ENCODE results near the gene TBC1D4.

The TBC1D4 gene

DNA sequence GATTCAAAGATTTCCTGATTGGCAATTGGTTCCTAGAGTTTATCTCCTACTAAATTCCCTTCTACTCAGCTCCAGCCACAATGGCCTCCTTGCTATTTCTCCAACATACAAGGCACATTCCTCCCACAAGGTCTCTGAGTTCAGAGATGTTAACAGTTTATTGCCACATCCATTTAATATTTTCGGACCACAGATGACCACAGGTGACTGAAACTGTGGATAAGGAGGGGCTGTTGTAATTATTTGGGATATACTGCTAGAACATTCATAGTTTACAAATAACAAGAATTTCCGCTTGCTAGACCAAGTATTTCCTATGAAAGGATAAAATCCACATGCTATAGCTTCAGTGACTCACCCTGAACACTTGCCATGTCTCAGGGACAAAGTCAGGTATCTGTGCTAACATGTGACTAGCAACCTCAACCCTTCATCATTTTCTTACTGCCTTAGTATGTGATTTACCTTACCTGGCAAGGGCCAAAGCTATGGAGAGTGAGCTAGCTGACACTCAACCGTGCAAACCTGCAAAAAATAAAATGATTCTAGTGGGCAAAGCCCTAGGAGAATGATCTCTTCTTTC is 117.7 kb downstream of the TBC1D4 start:
- Histone ChIP-seq H4K20me1 (ENCODE audit: insufficient read depth, low read length, poor library complexity, severe bottlenecking) (peaks cover 3% of the 10 kb centered on the region), H3K27me3 (ENCODE audit: insufficient read depth, low read length, poor library complexity, severe bottlenecking) (no peaks in the 10 kb centered on the region), H3K4me2 (ENCODE audit: low read depth, low read length, poor library complexity, severe bottlenecking) (no peak overlapping the region), H3K9me3 (ENCODE audit: insufficient read depth, low read depth, low read length) (no peaks in the 10 kb centered on the region), H3K9ac (ENCODE audit: low read depth, low read length, poor library complexity, severe bottlenecking) (no peak overlapping the region), H3K4me3 (ENCODE audit: low read length, poor library complexity, severe bottlenecking) (no peak overlapping the region), H3K79me2 (ENCODE audit: insufficient read depth, low read length) (peaks cover 5% of the 10 kb centered on the region; the same call in 1 of the 2 replicates), H3F3A (ENCODE audit: low read depth) (no peaks in the 10 kb centered on the region), H3K9me2 (replicated peaks; ENCODE audit: low read depth, low read length) (no peaks in the 10 kb centered on the region), H3K36me3 (ENCODE audit: insufficient read depth, low read length) (no peaks in the 10 kb centered on the region), H2AFZ (ENCODE audit: low read length) (no peak overlapping the region), H3K4me1 (ENCODE audit: insufficient read depth, low read length, poor library complexity, severe bottlenecking) (peaks cover 4% of the 10 kb centered on the region)
- TF ChIP-seq, protein P1, sequence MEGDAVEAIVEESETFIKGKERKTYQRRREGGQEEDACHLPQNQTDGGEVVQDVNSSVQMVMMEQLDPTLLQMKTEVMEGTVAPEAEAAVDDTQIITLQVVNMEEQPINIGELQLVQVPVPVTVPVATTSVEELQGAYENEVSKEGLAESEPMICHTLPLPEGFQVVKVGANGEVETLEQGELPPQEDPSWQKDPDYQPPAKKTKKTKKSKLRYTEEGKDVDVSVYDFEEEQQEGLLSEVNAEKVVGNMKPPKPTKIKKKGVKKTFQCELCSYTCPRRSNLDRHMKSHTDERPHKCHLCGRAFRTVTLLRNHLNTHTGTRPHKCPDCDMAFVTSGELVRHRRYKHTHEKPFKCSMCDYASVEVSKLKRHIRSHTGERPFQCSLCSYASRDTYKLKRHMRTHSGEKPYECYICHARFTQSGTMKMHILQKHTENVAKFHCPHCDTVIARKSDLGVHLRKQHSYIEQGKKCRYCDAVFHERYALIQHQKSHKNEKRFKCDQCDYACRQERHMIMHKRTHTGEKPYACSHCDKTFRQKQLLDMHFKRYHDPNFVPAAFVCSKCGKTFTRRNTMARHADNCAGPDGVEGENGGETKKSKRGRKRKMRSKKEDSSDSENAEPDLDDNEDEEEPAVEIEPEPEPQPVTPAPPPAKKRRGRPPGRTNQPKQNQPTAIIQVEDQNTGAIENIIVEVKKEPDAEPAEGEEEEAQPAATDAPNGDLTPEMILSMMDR (conservative IDR thresholded peaks at IDR 0.05; ENCODE audit: low read length), result no peak
- TF ChIP-seq EZH2phosphoT487 (IDR thresholded peaks at IDR 0.05; ENCODE audit: borderline replicate concordance), result no peak

DNA sequence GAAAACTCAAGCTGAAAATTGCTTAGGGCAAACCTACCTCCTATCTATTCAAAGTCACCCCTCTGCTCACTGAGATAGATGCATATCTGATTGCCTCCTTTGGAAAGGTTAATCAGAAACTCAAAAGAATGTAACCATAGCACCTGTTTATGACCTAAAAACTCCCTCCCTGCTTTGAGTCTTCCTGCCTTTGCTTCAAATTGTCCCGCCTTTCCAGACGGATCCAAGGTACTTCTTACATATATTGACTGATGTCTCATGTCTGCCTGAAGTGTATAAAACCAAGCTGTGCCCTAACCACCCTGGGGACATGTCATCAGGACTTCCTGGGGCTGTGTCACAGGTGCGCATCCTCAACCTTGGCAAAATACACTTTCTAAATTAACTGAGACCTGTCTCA is 118.6 kb downstream of the TBC1D4 start:
- TF ChIP-seq, protein P1 (conservative IDR thresholded peaks at IDR 0.05; ENCODE audit: low read length), result no peak
- no peak for TF ChIP-seq EZH2phosphoT487 (IDR thresholded peaks at IDR 0.05; ENCODE audit: borderline replicate concordance)
- no peak overlapping the region for H3K4me2 ChIP-seq (ENCODE audit: low read depth, low read length, poor library complexity, severe bottlenecking)
- no peaks in the 10 kb centered on the region for H3F3A ChIP-seq (ENCODE audit: low read depth)

DNA sequence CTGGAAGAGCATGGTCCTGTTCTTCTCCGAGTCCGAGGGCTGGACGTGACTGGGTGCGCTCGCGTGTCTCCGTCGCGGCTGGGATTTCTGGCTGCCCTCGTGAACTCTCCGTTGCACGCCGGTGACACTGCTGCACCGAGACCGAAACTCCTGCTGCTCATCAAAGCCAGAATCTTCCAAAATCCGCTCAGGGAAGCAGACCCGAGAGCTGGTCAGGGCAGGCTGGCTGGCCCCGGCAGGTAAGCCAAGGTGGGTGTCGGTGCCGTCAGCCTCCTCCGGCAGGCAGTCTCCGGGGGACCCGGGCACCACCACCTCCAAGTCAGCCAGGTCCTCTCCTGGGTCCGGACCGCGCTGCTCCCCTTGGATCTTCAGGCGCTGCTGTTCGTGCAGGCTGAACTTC is 119.9 kb downstream of the TBC1D4 start:
- TF ChIP-seq, protein P1 (conservative IDR thresholded peaks at IDR 0.05; ENCODE audit: low read length), result no peak
- TF ChIP-seq EZH2phosphoT487 (IDR thresholded peaks at IDR 0.05; ENCODE audit: borderline replicate concordance), result no peak

More for the DNA sequence above, 118.6 kb downstream of the TBC1D4 start:
- Histone ChIP-seq H4K20me1 (ENCODE audit: insufficient read depth, low read length, poor library complexity, severe bottlenecking) (peaks cover 3% of the 10 kb centered on the region), H3K4me3 (ENCODE audit: low read length, poor library complexity, severe bottlenecking) (no peak overlapping the region), H3K9me3 (ENCODE audit: insufficient read depth, low read depth, low read length) (no peaks in the 10 kb centered on the region), H2AFZ (ENCODE audit: low read length) (no peak overlapping the region), H3K9ac (ENCODE audit: low read depth, low read length, poor library complexity, severe bottlenecking) (no peak overlapping the region), H3K27me3 (ENCODE audit: insufficient read depth, low read length, poor library complexity, severe bottlenecking) (no peaks in the 10 kb centered on the region), H3K79me2 (ENCODE audit: insufficient read depth, low read length) (peaks cover 5% of the 10 kb centered on the region; the same call in 1 of the 2 replicates), H3K36me3 (ENCODE audit: insufficient read depth, low read length) (no peaks in the 10 kb centered on the region), H3K4me1 (ENCODE audit: insufficient read depth, low read length, poor library complexity, severe bottlenecking) (peaks cover 1% of the 10 kb centered on the region), H3K9me2 (replicated peaks; ENCODE audit: low read depth, low read length) (no peaks in the 10 kb centered on the region)

More for the DNA sequence above, 119.9 kb downstream of the TBC1D4 start:
- Histone ChIP-seq H3K9me3 (ENCODE audit: insufficient read depth, low read depth, low read length) (no peaks in the 10 kb centered on the region), H3K4me2 (ENCODE audit: low read depth, low read length, poor library complexity, severe bottlenecking) (no peak overlapping the region), H3K4me1 (ENCODE audit: insufficient read depth, low read length, poor library complexity, severe bottlenecking) (no peaks in the 10 kb centered on the region), H3F3A (ENCODE audit: low read depth) (no peaks in the 10 kb centered on the region), H2AFZ (ENCODE audit: low read length) (no peak overlapping the region), H4K20me1 (ENCODE audit: insufficient read depth, low read length, poor library complexity, severe bottlenecking) (peaks cover 3% of the 10 kb centered on the region), H3K79me2 (ENCODE audit: insufficient read depth, low read length) (peaks cover 5% of the 10 kb centered on the region; the same call in 1 of the 2 replicates), H3K9ac (ENCODE audit: low read depth, low read length, poor library complexity, severe bottlenecking) (no peak overlapping the region), H3K4me3 (ENCODE audit: low read length, poor library complexity, severe bottlenecking) (no peak overlapping the region), H3K36me3 (ENCODE audit: insufficient read depth, low read length) (no peaks in the 10 kb centered on the region), H3K9me2 (replicated peaks; ENCODE audit: low read depth, low read length) (no peaks in the 10 kb centered on the region), H3K27me3 (ENCODE audit: insufficient read depth, low read length, poor library complexity, severe bottlenecking) (no peaks in the 10 kb centered on the region)
